ENCODE measurements around the gene DNAH6. TPM values are rescaled to one million over a fixed set of nuclear protein-coding genes. Genes with fewer than 3 reads are reported as not detected.
A peak's percentile ranks its signal among the peaks of the same experiment; 100 is the strongest.

Gene DNAH6
- total and polyA plus RNA-seq, 10 of the 15 experiments (the other 5 are each of a cell fraction or from before 2014, with no cell fraction given): 0.07 to 1.0 (median 0.29) TPM

- TF ChIP-seq ZBTB40 (IDR thresholded peaks at IDR 0.05; ENCODE audit: borderline replicate concordance): no peak
Measured at GRCh38 chr2:84735389-84735788, 219.1 kb downstream of the DNAH6 start (continued).

GRCh38 chr2:84741182-84741822, 225.0 kb downstream of the DNAH6 start:
- Histone ChIP-seq H3K9me3 (replicated peaks; ENCODE audit: control insufficient read depth, insufficient read depth, low read length) (no peaks in the 10 kb centered on the region), H4K20me1 (ENCODE audit: control insufficient read depth, insufficient read depth) (no peaks in the 10 kb centered on the region), H3K9ac (ENCODE audit: control insufficient read depth, insufficient read depth, low read length) (no peak overlapping the region), H3K4me1 (ENCODE audit: control insufficient read depth, insufficient read depth, low read length) (no peaks in the 10 kb centered on the region), H3K36me3 (ENCODE audit: control insufficient read depth in 2 of 2, insufficient read depth in 2 of 2, low read length in 1 of 2) (no peaks in the 10 kb centered on the region), H3K27ac (ENCODE audit: control insufficient read depth, insufficient read depth) (no peak overlapping the region), H3K27me3 (replicated peaks in 1 of 2; ENCODE audit: control insufficient read depth in 2 of 2, insufficient read depth in 2 of 2, low read length in 1 of 2) (no peaks in the 10 kb centered on the region; a peak in 1 of 4 replicates), H3K4me2 (ENCODE audit: control insufficient read depth, insufficient read depth) (no peak overlapping the region), H2AFZ (ENCODE audit: control insufficient read depth, low read depth, low read length) (no peak overlapping the region), H3K4me3 (no peak overlapping the region), H3K79me2 (ENCODE audit: control insufficient read depth, insufficient read depth, low read length) (no peaks in the 10 kb centered on the region)
- peak; percentile 100 for ATAC-seq
- TF ChIP-seq RAD21 (IDR thresholded peaks at IDR 0.05; ENCODE audit: insufficient read depth, low read depth, low read length) (peak; percentile 39; the same call in 1 of the 2 replicates), GATAD2B (conservative IDR thresholded peaks at IDR 0.05; ENCODE audit: low read depth) (no peak), CTCF (IDR thresholded peaks at IDR 0.05 in 2 of 3, conservative IDR thresholded peaks at IDR 0.05 in 1 of 3; ENCODE audit: control insufficient read depth in 2 of 3, extremely low read depth in 1 of 3, insufficient read depth in 1 of 3, low read depth in 3 of 3, low read length in 3 of 3) (peak; percentile 58 to 74 (median 59)), SMC3 (IDR thresholded peaks at IDR 0.05; ENCODE audit: borderline replicate concordance, low read length) (peak; percentile 51; the same call in 1 of the 2 replicates), ZNF274 (IDR thresholded peaks at IDR 0.05; ENCODE audit: insufficient read depth, insufficient read length) (no peak)
- intact Hi-C loops (cut with micrococcal nuclease; ENCODE audit: unreplicated experiment): loop anchor here (2.0 kb wide), 1 partner anchor 123 kb away; no protein-coding TSS in a partner anchor
- in situ Hi-C loops (cut with MboI): no loop called here
- POLR2A ChIA-PET: no interaction called here
- BruUV-seq (replicated peaks): no TSS peak
- RAD21 ChIA-PET (ENCODE audit: unreplicated experiment): interaction anchor here (0.7 to 3.9 kb wide), 9 partner anchors 68 to 185 kb away, joined by 3 to 17 read pairs (median 7); partner anchors contain the start of gene TRABD2A
- peak; percentile 81 for FAIRE-seq
- CTCF ChIA-PET: interaction anchor here (0.6 to 4.8 kb wide), 20 partner anchors 9 to 244 kb away, joined by 3 to 41 read pairs (median 4); no protein-coding TSS in a partner anchor
- SMC1A ChIA-PET (ENCODE audit: uncharacterized antibody, unreplicated experiment): interaction anchor here (0.8 to 3.8 kb wide), 11 partner anchors 9 to 276 kb away, joined by 3 to 15 read pairs (median 3); no protein-coding TSS in a partner anchor
- 0% methylated on average over 3 of the region's 3 CpGs for WGBS (ENCODE audit: insufficient coverage, insufficient replicate concordance, low lambda C conversion rate, missing lambda C conversion rate)
- DNase-seq (ENCODE audit: low read depth, low spot score): no peak

Measured in GM12878 (cell line).